ENCODE measurements around the gene ZSCAN10.
"Not testable (repeated sequence)": the region's sequence is repeated elsewhere in the genome, so short reads cannot be mapped to it uniquely, and the experiment has no call there.

Gene ZSCAN10

GRCh38 chr16:3098459-3099394 is at the start of gene ZSCAN10:
TSS of gene ZSCAN10 (minus strand) at chr16:3099294. CDS start at chr16:3092937, 6,357 bp downstream.
- no peak for DNase-seq

DNA sequence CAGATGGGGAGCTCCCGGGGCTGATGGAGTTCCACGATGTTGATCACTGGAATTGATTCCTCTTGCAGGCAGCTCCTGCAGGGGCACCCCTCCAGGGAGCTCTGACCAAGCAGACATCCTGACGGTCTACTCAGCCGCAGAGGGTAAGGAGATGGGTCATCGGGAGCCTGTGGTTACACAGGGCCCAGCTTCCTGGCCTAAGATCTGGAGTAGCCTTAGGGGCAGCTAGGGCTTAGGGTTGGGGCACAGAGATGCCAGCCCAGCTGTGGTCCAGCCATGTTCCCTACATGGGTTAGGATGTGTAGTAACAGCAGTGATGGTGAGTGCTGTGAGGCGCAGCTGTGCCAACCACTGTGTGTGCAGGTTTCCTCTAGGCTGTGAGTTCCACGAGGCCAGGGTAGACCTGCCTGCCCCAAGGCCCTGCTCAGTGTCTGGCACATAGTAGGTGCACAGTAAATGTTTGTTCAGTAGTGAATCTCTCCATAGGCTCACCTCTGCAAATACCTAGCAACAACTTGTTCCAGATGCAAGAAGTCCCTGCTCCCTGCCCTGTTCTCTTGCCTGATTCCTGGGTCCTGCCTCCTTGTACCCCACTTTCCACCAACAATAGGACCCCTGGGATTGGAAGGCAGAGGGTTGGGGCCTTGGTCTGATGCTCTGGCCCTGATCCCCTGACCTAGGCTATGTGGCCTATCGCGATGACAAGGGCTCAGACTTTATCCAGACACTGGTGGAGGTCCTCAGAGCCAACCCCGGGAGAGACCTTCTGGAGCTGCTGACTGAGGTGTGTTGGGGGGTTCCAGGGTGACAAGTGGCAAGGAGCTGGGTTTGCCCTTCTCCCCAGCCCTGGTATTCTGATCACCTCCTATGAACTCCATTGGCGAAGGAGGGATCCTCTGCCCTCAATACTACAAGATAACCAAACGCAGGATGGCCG is 49.4 kb upstream of the ZSCAN10 start:
- DNase-seq: no peak

GRCh38 chr16:3147757-3148104 is 48.6 kb upstream of the ZSCAN10 start:
- DNase-seq: no peak

DNA sequence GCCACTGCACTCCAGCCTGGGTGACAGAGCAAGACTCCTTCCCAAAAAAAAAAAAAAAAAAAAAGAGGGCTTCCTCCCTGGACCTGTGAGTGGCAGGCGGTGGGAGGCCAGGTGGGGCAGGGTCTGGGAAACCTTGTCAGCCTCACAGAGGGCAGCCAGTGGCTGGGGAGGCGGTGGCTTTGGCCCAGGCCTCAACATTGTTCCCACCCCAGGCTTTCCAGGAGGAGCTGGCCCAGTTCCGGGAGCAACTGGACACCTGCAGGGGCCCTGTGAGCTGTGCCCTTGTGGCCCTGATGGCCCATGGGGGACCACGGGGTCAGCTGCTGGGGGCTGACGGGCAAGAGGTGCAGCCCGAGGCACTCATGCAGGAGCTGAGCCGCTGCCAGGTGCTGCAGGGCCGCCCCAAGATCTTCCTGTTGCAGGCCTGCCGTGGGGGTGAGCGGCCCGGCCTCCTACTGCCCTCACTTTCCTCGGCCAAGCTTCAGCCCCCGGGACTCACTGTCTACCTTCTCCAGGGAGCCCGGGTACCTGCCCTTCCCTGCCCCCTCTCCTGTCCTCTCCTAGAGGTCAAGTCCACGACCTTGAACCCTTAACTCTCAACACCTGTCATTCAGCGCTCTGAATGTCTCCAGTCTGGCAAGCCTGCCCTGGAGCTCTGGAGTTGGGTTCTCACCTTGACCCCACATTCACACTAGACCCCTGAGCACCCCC is 48.1 kb upstream of the ZSCAN10 start:
- DNase-seq: no peak

DNA sequence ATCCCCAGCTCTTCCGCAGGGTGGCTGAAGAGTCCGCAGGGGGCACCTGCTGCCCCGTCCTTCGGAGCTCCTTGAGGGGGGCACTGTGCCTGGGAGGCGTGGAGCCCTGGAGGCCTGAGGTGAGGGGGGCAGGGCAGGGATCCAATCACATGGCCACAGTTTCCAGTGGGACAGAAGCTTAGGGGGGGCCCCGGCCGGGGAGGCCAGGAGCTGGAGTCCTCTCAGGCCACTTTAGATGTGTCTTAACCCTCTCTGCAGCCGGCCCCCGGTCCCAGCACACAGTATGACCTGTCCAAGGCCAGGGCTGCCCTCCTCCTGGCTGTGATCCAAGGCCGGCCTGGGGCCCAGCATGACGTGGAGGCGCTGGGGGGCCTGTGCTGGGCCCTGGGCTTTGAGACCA is 46.6 kb upstream of the ZSCAN10 start:
- DNase-seq: no peak

DNA sequence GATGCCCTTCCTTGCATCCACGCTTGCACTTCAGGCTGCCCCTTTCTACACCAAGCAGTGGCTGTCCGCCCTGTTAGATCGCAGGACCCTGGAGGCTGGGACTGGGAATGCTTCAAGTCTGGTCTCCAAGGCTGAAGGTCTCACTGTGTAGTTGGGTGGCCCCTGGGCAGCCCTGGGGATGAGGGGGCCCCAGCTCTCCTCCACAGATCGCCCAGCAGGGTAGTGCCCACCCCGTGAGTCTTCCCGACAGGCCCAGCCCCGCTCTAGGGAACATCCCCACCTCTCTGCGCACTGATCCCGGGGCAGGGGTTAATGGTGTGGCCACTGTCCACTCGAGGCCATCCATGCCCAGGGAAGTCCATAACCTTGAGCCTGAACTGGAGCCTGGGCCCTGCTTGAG is 46.1 kb upstream of the ZSCAN10 start:
- DNase-seq: no peak

- DNase-seq: no peak
Observed at GRCh38 chr16:3144321-3144983, 45.4 kb upstream of the ZSCAN10 start.

GRCh38 chr16:3143598-3144320 is 44.7 kb upstream of the ZSCAN10 start:
- no peak for DNase-seq

GRCh38 chr16:3143189-3143588 is 44.1 kb upstream of the ZSCAN10 start:
- no peak for DNase-seq

DNA sequence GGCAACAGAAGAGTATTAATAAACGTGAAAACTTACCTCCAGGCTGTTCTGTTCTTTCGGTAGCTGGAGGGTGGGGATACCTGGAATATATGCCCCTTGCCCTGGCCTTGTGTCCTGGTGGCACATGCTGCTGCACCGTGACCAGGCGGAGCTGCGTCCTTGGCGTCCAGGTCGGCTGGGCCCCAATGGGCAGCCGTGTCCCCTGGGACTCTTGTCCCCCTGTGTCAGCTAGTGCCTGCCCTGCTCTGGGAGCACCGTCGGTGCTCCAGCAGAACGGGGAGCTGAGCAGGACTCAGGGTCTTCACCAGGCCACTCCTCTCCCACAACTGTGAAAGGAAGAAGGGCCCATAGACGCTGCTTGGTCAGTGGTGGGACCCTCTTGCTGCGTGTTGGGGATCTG is 43.7 kb upstream of the ZSCAN10 start:
- no peak for DNase-seq

DNA sequence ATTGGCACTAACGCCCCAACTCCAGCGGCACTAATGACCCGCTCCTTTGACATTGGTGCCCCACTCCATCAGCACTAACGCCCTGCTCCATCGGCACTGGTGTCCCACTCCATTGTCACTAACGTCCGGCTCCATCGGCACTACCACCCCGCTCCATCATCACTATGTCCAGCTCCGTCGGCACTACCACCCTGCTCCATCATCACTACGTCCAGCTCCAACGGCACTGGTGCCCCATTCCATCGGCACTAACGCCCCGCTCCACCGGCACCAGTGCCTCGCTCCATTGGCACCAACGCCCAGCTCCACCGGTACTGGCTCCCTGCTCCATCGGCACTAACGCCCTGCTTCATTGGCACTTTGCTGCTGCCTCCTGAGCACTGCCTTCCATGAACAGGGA is 43.2 kb upstream of the ZSCAN10 start:
- no peak for DNase-seq

- DNase-seq: no peak
Observed at GRCh38 chr16:3141781-3142311, 42.8 kb upstream of the ZSCAN10 start.

- DNase-seq: no peak
Observed at GRCh38 chr16:3140603-3141427, 41.7 kb upstream of the ZSCAN10 start.

GRCh38 chr16:3139561-3139960 is 40.5 kb upstream of the ZSCAN10 start:
- not testable (repeated sequence) for DNase-seq

DNA sequence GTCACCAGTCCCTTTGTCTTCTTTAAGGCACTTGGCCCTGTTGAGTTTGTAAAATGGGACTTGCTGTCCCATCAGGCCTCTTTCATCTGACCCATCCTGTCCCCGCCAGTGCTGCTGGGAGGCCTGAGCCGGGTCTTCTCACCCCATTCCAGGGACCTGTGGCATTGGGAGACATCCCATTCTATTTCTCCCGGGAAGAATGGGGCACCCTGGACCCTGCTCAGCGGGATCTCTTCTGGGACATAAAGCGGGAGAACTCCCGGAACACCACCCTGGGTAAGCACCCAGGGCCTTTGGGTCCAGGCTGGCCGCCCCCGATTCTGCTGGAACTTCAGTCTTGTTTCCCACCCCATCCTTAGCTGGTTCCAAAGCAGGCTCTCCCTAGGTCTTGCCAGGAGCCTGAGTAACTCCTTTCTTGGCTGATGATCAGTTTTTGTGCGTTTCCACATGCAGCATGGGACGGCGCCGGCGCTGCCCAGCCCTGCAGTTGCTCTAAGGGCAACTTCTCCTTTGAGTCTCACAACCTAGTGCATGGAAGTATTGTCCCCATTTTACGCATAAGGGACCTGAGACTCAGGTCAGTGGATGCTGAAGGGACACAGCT is 39.8 kb upstream of the ZSCAN10 start:
- no peak for DNase-seq

DNA sequence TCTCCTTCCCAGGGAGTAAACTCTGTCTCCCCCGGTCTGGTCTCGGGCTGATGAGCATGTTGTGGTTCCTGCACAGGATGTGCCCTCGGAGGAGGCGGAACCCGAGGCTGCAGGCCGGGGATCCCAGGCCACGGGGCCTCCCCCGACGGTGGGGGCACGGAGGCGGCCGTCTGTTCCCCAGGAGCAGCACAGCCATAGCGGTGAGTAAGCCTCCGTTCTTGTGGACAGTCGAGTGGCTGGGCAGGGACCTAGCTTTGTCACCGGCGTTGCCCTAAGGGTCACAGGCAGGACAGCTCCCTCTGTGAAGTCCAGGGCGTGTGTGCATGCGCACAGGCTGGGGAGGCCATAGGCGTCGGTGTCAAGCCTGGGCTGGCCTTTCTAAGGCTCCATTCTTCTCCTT is 39.2 kb upstream of the ZSCAN10 start:
- no peak for DNase-seq

GRCh38 chr16:3137267-3137666 is 38.2 kb upstream of the ZSCAN10 start:
- DNase-seq: no peak

DNA sequence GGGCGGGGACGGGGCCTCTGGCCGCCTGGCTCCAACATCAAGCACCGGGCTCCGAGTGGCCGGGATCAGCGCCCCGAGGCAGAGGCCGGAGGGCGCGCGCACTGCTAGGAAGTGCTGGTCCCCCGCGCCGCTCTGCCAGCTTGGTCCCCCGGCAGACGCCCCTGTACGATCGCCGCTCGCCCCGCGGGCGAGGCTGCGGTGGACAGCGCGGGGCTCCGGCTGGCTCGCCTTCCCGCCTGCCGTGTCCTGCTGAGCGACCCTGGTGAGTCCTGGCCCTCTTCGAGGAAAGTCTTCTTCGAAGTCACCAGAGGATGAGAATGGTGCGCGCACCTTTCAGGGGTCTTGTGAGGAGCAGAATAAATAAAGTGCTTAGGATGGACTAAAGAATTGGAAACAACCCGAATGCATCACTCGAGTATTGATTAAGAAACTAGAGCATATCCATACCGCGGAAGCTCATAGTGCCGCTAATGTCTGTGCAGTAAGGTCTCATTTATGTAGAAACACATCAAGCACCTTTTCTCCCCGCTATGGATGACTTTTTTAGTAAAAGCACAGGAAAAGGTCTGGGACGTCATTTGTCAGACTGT is 36.1 kb upstream of the ZSCAN10 start:
- no peak for DNase-seq

GRCh38 chr16:3134338-3135125 is 35.4 kb upstream of the ZSCAN10 start, which contains the start of gene ZNF213:
TSS of gene ZNF213 (plus strand) at chr16:3135029. CDS start at chr16:3137281, 2,252 bp downstream.
- DNase-seq: peak; percentile 95
